Stimulated activated naive B cell treated with anti-CD40 and anti-IgM and Interleukin-4, amounts not matched to agents 10 μg/mL and 1 μg/mL and 100 μg/mL, for 72 hours (primary cell): ENCODE results near the gene MAST3.

Source experiments
- ATAC-seq, 2 donors: fragments of 150-1000 bp; cut with Tn5 transposase; replicated peaks; 2 replicates each; pipeline ENCODE4 v1.10.0; 2021; ENCODE audit warnings: moderate library complexity in 1 of 2
- DNase-seq: peaks from one replicate; pipeline ENCODE4 v3.0.0; 2021
- H3K27ac Mint-ChIP-seq: one replicate; pipeline ENCODE4 v1.8.0; 2022; ENCODE audit warnings: mild to moderate bottlenecking, mixed read lengths
- H3K27me3 Mint-ChIP-seq, 2 donors: one replicate each; pipeline ENCODE4 v1.8.0; 2022; ENCODE audit warnings: mixed read lengths in 2 of 2
- H3K36me3 Mint-ChIP-seq, 2 donors: one replicate each; pipeline ENCODE4 v1.8.0; 2022; ENCODE audit warnings: mixed read lengths in 2 of 2, mild to moderate bottlenecking in 1 of 2
- H3K4me1 Mint-ChIP-seq, 2 donors: one replicate each; pipeline ENCODE4 v1.8.0; 2022; ENCODE audit warnings: mixed read lengths in 2 of 2, mild to moderate bottlenecking in 1 of 2
- H3K4me3 Mint-ChIP-seq, 2 donors: one replicate each; pipeline ENCODE4 v1.8.0; 2022; ENCODE audit warnings: mild to moderate bottlenecking in 2 of 2, mixed read lengths in 2 of 2, moderate library complexity in 1 of 2
- H3K9me3 Mint-ChIP-seq, 2 donors: one replicate each; pipeline ENCODE4 v1.8.0; 2022; ENCODE audit warnings: mixed read lengths in 2 of 2, mild to moderate bottlenecking in 1 of 2

MAST3 gene

DNA sequence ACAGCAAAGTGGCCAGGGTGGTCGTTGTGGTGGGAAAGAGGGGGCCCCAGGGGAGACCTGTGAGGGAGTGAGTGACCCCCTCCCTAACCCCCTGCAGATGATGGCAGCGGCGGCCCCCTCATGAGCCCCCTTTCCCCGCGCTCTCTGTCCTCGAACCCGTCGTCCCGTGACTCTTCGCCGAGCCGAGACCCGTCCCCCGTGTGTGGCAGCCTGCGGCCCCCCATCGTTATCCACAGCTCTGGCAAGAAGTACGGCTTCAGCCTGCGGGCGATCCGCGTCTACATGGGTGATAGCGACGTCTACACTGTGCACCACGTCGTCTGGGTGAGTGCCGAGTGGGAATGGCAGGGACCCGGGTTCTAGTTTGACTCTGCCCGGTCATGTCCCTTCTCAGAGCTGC, 47.3 kb downstream of the MAST3 start:
- Mint-ChIP-seq H3K4me3 (no peak overlapping the region), H3K27ac (peak overlapping the region; percentile 59), H3K9me3 (peaks cover 2 to 4% of the 10 kb centered on the region in 2 donors), H3K27me3 (no peaks in the 10 kb centered on the region), H3K4me1 (peaks cover 5 to 11% of the 10 kb centered on the region in 2 donors), H3K36me3 (peaks cover 64 to 70% of the 10 kb centered on the region in 2 donors)
- ATAC-seq (no peak), DNase-seq (no peak)

DNA sequence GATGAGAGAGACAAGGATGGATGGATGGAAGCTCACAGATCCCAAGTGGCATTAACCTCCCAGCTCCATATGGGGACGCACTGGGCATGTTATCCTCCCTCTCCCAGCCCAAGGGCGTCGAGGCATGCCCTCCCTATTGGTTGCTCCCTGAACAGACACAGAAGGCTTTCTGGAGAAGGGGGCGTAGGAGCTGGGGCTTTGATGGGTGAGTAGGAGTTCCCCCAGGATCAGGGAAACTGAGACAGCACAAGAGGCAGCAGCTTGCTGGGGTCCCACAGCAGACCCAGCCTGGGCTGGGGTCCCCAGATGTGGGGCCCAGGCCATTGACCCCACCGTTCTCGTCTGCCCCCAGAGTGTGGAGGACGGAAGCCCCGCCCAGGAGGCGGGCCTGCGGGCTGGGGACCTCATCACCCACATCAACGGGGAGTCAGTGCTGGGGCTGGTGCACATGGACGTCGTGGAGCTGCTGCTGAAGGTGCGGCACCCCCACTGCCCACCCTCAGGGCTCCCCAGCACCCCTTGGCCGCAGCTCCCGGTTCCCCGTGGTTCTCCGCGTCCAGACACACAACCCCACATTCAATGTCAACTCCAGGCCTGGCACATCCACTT, 47.9 kb downstream of the MAST3 start:
- H3K9me3 Mint-ChIP-seq = peaks cover 0 to under 1% of the 10 kb centered on the region in 2 donors
- peaks cover 61 to 66% of the 10 kb centered on the region in 2 donors for H3K36me3 Mint-ChIP-seq
- peaks cover 5 to 11% of the 10 kb centered on the region in 2 donors for H3K4me1 Mint-ChIP-seq
- no peak for DNase-seq
- H3K27ac Mint-ChIP-seq = peak overlapping the region; percentile 75
- no peaks in the 10 kb centered on the region for H3K27me3 Mint-ChIP-seq
- no peak for ATAC-seq
- H3K4me3 Mint-ChIP-seq = no peak overlapping the region

DNA sequence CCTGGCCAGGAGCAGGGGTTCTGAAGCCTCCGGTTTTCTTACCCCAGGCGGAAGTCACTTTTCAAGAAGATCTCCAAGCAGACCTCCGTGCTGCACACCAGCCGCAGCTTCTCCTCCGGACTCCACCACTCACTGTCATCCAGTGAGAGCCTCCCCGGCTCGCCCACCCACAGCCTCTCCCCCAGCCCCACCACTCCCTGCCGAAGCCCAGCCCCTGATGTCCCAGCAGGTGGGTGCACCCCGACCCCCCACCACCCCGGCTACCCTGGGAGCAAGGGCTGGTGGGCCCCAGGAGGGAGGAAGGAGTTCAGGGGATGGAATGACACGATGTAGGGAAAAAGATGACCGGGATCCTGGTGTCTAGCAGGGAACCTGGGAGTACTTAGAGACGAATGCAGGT, 49.8 kb downstream of the MAST3 start:
- H3K36me3 Mint-ChIP-seq = peaks cover 52 to 55% of the 10 kb centered on the region in 2 donors
- no peaks in the 10 kb centered on the region for H3K27me3 Mint-ChIP-seq
- DNase-seq (no peak), ATAC-seq (no peak)
- H3K9me3 Mint-ChIP-seq = no peaks in the 10 kb centered on the region
- H3K4me1 Mint-ChIP-seq = peaks cover 10 to 23% of the 10 kb centered on the region in 2 donors
- H3K27ac Mint-ChIP-seq = peak overlapping the region; percentile 73
- H3K4me3 Mint-ChIP-seq = no peak overlapping the region

DNA sequence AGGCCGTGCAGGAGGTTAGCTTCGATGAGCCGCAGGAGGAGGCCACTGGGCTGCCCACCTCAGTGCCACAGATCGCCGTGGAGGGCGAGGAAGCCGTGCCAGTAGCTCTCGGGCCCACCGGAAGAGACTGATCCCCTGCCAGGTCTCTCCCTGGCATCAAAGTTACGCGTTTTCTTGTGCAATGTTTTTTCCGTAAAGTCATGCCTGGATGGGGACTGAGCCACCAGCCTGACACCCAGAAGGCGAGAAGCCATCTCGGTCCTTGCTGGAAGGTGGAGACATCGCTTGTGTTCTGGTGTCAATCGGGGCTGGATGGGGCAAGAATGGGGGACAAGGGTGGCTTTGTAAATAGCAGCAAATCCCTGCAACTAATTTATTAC, 52.0 kb downstream of the MAST3 start:
- DNase-seq = no peak
- Mint-ChIP-seq H3K27ac (no peak overlapping the region), H3K4me1 (peaks cover 18 to 37% of the 10 kb centered on the region in 2 donors), H3K4me3 (no peak overlapping the region), H3K36me3 (peaks cover 37 to 42% of the 10 kb centered on the region in 2 donors), H3K27me3 (no peaks in the 10 kb centered on the region), H3K9me3 (no peaks in the 10 kb centered on the region)
- ATAC-seq = no peak

DNA sequence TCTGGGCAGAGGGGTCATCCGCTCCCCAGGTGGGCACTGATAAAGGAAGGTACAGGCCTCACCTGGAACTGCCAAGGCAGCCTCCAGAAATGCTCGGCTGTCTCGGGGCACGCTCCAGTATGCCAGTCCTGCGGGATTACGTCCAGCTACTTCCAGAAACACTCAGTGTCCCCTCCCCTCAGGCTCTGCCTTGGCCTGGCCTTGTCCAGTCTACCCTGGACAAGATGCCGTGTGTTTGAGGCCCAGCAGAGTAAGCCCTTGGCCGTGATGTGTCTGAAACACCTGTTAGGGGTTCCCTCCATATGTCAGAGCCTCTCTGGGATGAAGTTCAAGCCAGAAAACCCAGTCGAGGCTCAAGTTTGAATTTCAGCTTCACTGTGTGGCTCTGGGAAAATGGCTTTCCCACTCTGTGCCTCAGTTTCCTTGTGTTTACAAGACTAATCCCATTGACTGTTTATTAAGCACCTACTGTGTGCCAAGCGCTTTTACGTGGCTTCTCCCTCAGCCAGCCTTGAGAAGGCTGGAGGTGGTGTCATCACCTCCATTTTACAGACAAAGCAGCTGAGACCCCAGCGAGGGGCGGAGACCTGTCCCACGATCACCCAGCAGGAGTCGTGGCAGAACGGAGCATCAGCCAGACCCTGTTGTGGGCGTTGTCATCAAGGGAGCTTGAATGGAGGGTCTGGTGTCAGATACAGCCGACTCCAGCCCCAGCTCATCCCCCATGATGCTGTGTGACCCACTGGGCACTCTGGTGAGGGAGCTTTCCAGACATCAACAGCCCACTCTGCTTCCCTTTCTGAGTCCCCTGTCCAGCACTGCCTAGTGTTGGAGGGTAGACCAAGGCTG, 53.4 kb downstream of the MAST3 start:
- H3K27ac Mint-ChIP-seq = peak overlapping the region; percentile 97
- DNase-seq (no peak), ATAC-seq (no peak)
- H3K36me3 Mint-ChIP-seq = peaks cover 28 to 30% of the 10 kb centered on the region in 2 donors
- H3K9me3 Mint-ChIP-seq = no peaks in the 10 kb centered on the region
- peak overlapping the region; percentile 84 to 85 for H3K4me3 Mint-ChIP-seq
- no peaks in the 10 kb centered on the region for H3K27me3 Mint-ChIP-seq
- H3K4me1 Mint-ChIP-seq = peaks cover 21 to 44% of the 10 kb centered on the region in 2 donors

DNA sequence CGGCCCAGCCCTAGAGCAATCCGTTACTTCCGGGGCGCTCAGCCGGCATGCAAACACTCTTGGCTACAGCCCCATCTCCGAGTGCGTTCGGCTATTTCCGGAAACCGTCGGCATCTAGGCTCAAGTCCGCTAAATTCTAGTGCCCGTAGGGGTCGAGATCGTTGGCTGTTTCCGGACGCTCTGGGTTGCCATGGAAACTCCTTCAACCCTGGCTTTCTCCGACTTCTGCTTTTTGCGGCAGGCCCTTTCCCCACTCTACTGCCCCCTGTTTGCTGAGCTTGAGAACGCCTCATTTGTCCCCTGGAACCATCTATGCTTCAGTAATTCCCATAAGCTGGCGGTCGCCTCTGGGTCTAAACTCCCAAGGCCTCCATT, 54.9 kb downstream of the MAST3 start:
- DNase-seq = peak; percentile 99
- H3K36me3 Mint-ChIP-seq = peaks cover 20 to 24% of the 10 kb centered on the region in 2 donors
- no peaks in the 10 kb centered on the region for H3K9me3 Mint-ChIP-seq
- H3K27me3 Mint-ChIP-seq = no peaks in the 10 kb centered on the region
- peak; percentile 78 to 82 for ATAC-seq
- H3K4me3 Mint-ChIP-seq = peak overlapping the region; percentile 84 to 85
- H3K4me1 Mint-ChIP-seq = peaks cover 24 to 48% of the 10 kb centered on the region in 2 donors
- peak overlapping the region; percentile 97 for H3K27ac Mint-ChIP-seq

DNA sequence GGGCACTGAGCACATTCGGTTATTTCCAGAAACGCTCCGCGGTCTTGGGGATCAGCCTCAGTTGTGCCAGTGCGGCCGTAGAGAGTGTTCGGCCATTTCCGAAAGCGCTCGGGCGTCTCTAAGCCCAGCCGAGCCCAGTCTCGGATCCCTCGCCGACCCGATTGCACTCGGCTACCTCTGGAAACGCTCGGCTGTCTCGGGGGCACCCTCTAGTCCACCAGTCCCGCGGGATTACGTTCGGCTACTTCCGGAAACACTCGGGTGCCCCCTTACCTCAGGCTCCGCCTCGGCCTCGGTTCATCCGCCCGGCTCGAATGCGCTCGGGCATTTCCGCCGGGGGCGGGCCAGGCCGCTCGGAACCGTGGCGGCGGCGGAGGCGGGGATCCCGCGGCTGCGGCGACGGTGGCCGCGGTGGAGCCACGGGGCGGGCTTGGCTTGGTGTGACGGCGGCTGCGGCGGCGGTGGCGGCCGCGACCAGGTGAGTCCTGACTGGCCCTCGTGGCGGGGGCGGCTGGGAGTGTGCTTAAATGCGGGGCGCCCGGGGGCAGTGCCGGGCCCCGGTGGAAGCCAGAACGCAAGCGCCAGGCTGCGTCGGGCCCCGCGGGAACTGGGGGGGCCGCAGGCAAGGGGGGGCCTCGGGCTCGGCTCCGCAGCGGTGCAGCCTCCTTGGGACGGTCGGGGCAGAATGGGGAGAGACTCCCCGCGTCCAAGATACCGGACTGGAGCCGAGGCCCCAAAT, 55.4 kb downstream of the MAST3 start, which contains the start of gene PIK3R2:
TSS of gene PIK3R2 (plus strand) at position 347 of the 739 bp plus-strand sequence. CDS start 2,717 bp downstream, outside the sequence.
- H3K27ac Mint-ChIP-seq = peak within 1 kb of the TSS; percentile 97
- DNase-seq (peak; percentile 100), ATAC-seq (peak; percentile 86)
- H3K36me3 Mint-ChIP-seq = peaks cover 17 to 20% of the 10 kb centered on the region in 2 donors
- H3K27me3 Mint-ChIP-seq = no peaks in the 10 kb centered on the region
- H3K4me1 Mint-ChIP-seq = peaks cover 24 to 46% of the 10 kb centered on the region in 2 donors
- H3K9me3 Mint-ChIP-seq = no peaks in the 10 kb centered on the region
- peak within 1 kb of the TSS; percentile 84 to 85 for H3K4me3 Mint-ChIP-seq

DNA sequence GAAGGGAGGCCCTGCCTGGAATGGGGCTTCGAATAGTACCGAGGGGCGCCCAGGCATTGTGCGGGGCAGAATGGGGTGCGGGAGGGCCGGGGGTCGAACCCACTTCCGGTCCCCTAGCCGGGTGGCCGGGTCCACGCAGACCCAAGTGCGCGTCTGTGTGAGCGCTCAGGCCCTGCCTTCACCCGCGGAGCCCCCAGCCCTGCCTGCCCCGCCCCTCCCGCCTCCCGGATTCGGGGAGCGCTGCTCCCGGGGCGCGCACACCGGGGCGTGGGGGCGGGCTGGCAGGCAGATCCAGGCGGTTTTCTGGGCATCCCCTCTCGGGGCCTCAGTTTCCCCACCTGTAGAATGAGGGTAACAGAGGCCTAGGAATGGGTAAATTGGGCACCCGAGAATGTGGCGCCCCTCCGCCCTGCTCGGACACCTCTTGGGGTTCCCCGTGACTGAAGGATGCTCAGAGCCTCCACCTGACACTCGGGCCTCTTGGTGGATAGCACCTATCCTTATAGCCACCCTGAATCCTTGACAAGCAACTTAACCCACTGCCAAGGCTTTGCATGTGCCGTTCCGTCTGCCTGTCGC, 56.1 kb downstream of the MAST3 start:
- DNase-seq = no peak
- H3K4me3 Mint-ChIP-seq = peak overlapping the region; percentile 84 to 85
- H3K36me3 Mint-ChIP-seq = peaks cover 12 to 15% of the 10 kb centered on the region in 2 donors
- H3K27me3 Mint-ChIP-seq = no peaks in the 10 kb centered on the region
- peaks cover 22 to 41% of the 10 kb centered on the region in 2 donors for H3K4me1 Mint-ChIP-seq
- H3K27ac Mint-ChIP-seq = peak overlapping the region; percentile 93
- H3K9me3 Mint-ChIP-seq = no peaks in the 10 kb centered on the region
- ATAC-seq = no peak

DNA sequence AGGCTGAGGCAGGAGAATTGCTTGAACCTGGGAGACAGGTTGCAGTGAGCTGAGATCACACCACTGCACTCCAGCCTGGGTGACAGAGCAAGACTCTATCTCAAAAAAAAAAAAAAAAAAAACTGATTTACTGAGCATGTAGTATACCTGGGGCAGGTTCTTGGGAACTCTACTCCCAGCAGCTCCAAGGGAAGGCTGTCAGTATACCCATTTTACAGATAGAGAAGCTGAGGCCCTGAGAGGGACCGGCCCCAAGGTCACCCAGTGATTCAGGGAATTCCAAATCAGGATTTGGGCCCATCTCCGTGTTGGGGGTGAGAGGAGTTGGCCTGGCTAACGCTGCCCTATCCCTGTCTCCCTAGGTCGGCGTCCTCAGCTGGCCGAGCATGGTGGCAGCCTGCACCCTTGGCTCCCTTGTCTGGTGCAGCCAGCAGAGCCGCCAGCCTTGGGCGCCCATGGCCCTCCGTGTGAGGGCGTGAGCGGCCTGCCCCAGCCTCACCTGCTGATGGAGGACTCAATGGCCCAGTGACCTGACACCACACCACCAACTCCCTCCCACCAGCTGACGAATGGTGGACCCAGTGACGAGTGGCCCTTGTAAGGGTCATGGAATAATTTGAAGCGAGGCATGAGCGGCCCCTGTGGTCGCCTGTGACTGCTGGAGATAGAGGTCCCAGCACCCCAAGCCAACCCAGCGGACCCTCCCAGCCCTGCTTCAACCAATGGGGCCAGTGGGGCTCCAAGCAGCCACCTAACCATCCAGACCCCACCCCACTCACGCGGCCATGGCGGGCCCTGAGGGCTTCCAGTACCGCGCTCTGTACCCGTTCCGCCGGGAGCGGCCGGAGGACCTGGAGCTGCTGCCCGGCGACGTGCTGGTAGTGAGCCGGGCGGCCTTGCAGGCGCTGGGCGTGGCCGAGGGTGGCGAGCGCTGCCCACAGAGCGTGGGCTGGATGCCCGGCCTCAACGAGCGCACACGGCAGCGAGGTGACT, 57.8 kb downstream of the MAST3 start:
- no peak overlapping the region for H3K27ac Mint-ChIP-seq
- H3K4me3 Mint-ChIP-seq = no peak overlapping the region
- no peaks in the 10 kb centered on the region for H3K9me3 Mint-ChIP-seq

DNA sequence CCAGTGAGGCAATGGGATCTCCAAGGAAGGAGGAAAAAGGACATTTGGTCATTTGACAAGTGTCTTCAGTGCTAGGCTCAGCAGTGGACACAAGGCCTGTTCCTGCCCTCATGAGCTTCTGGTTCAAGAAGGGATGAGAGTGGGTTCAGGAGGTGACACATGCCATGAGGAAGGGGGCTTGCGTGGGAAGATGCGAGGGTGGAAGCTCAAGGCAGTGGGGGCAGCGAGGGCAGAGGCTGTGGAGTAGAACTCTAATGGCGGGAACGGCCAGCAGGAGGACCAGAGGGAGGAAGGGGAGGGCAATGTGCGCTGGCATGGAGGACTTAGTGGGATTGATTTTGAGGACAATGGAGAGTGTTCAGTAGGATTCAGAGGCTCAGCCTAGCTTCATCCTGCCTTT, 58.7 kb downstream of the MAST3 start:
- Mint-ChIP-seq H3K27me3 (no peaks in the 10 kb centered on the region), H3K27ac (no peak overlapping the region), H3K4me3 (no peak overlapping the region), H3K9me3 (no peaks in the 10 kb centered on the region), H3K4me1 (peaks cover 29 to 50% of the 10 kb centered on the region in 2 donors), H3K36me3 (peaks cover 14 to 22% of the 10 kb centered on the region in 2 donors)
- ATAC-seq (no peak), DNase-seq (no peak)

More for the DNA sequence above, 57.8 kb downstream of the MAST3 start:
- peaks cover 25 to 45% of the 10 kb centered on the region in 2 donors for H3K4me1 Mint-ChIP-seq
- no peaks in the 10 kb centered on the region for H3K27me3 Mint-ChIP-seq
- no peak for ATAC-seq
- H3K36me3 Mint-ChIP-seq = peaks cover 13 to 17% of the 10 kb centered on the region in 2 donors
- DNase-seq = no peak

- Mint-ChIP-seq H3K27ac (no peak overlapping the region), H3K9me3 (no peaks in the 10 kb centered on the region), H3K4me1 (peaks cover 31 to 48% of the 10 kb centered on the region in 2 donors), H3K4me3 (no peak overlapping the region), H3K27me3 (no peaks in the 10 kb centered on the region), H3K36me3 (peaks cover 11 to 19% of the 10 kb centered on the region in 2 donors)
- no peak for ATAC-seq
- DNase-seq = no peak
These were observed 59.4 kb downstream of the MAST3 start for GRCh38 chr19:18156841-18157464.

DNA sequence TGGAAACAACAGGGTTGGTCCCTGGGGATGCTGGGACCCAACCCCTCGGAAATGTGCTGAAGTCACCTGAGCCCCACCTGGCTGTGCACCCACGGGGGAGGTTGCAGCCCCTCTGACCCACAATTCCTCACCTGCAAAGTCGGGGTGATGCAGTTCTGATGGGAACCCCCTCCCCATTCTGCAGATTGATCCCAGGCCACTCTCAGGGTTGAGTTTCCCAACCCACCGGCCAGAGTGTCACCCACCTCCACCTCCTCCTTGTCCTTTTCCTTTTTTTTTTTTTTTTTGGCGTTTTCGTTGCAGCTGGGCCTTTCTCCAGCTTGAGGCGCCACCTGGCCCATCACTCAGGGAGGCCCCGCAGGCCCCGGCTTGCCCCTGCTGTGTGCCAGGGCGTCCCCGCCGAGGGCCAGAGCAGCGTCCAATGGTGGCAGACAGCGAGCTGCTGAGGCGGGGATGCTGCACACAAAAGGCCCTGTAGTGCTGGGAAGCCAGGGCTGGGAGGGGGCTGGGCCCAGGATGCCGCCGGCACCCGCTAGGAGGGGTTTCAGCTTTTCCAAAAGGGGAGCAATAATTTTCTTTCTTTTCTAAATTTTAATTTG, 60.0 kb downstream of the MAST3 start:
- Mint-ChIP-seq H3K36me3 (peaks cover 11 to 24% of the 10 kb centered on the region in 2 donors), H3K27ac (no peak overlapping the region), H3K27me3 (no peaks in the 10 kb centered on the region), H3K4me3 (no peak overlapping the region), H3K4me1 (peaks cover 30 to 44% of the 10 kb centered on the region in 2 donors), H3K9me3 (no peaks in the 10 kb centered on the region)
- DNase-seq = no peak
- no peak for ATAC-seq
